ENCODE measurements around the gene PTPRD. TPM values are rescaled to one million over a fixed set of nuclear protein-coding genes. Genes with fewer than 3 reads are reported as not detected.

The PTPRD gene
- total and polyA plus RNA-seq, 9 of the 15 experiments (the other 6 are each of a cell fraction or from before 2014, with no cell fraction given) = 0.11 TPM; not detected in 8

DNA sequence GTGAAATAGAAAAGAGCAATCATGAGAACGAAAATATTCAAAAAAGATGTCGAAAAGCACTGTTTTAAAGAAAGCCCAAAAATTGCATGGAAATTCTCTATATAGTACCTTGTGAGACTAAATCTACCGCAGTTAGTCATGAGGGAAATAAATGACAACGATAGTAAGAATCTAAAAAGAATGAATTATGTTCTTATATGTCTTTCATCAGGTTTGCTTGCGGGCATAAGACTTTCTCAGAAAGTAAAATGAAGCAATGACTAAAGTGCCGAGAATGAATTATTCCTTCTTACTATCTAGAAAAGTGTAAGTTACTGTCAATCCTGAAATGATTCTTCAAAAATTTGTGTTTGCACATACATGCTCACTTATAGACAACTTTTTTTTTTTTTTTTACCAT lies 26.4 kb downstream of the PTPRD start:
- Histone ChIP-seq H3K27me3 (ENCODE audit: control insufficient read depth in 2 of 2, insufficient read depth in 2 of 2, low read length in 2 of 2) (no peaks in the 10 kb centered on the region), H3K4me3 (no peak overlapping the region), H4K20me1 (replicated peaks; ENCODE audit: control insufficient read depth, insufficient read depth, low read length) (no peaks in the 10 kb centered on the region), H3K79me2 (ENCODE audit: control insufficient read depth, insufficient read depth, low read length) (no peaks in the 10 kb centered on the region), H3K9me3 (replicated peaks; ENCODE audit: control insufficient read depth, insufficient read depth, low read depth, low read length) (no peaks in the 10 kb centered on the region), H3K9me1 (ENCODE audit: control insufficient read depth, insufficient read depth, low read length) (no peaks in the 10 kb centered on the region), H3K9ac (ENCODE audit: insufficient read depth in 1 of 2, low read depth in 2 of 2, low read length in 2 of 2) (no peak overlapping the region), H3K4me2 (ENCODE audit: insufficient read depth, low read length) (no peak overlapping the region), H3K27ac (ENCODE audit: extremely low read depth, low read depth, low read length) (no peak overlapping the region), H3K36me3 (ENCODE audit: control insufficient read depth, insufficient read depth, low read length) (no peaks in the 10 kb centered on the region), H3K4me1 (replicated peaks in 1 of 2; ENCODE audit: control insufficient read depth in 2 of 2, insufficient read depth in 2 of 2, low read length in 2 of 2) (no peaks in the 10 kb centered on the region), H2AFZ (ENCODE audit: low read depth, low read length) (no peak overlapping the region)
- ChIA-PET CTCF (ENCODE audit: low intra/inter-chr PET ratio) (no interaction called here), POLR2A (no interaction called here)
- ATAC-seq (no peak), DNase-seq (ENCODE audit: extremely low read depth in 1 of 4, low spot score in 3 of 4) (no peak), FAIRE-seq (no peak)
- in situ Hi-C loops (cut with MboI) = no loop called here
- BruUV-seq (replicated peaks) = no TSS peak
- intact Hi-C loops (cut with micrococcal nuclease) = no loop called here
- 1% methylated on average over 5 of the region's 6 CpGs for WGBS (ENCODE audit: insufficient coverage, low coverage, missing lambda C conversion rate)
- TF ChIP-seq, protein P1, sequence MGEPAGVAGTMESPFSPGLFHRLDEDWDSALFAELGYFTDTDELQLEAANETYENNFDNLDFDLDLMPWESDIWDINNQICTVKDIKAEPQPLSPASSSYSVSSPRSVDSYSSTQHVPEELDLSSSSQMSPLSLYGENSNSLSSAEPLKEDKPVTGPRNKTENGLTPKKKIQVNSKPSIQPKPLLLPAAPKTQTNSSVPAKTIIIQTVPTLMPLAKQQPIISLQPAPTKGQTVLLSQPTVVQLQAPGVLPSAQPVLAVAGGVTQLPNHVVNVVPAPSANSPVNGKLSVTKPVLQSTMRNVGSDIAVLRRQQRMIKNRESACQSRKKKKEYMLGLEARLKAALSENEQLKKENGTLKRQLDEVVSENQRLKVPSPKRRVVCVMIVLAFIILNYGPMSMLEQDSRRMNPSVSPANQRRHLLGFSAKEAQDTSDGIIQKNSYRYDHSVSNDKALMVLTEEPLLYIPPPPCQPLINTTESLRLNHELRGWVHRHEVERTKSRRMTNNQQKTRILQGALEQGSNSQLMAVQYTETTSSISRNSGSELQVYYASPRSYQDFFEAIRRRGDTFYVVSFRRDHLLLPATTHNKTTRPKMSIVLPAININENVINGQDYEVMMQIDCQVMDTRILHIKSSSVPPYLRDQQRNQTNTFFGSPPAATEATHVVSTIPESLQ (CRISPR knock-in tag; IDR thresholded peaks at IDR 0.05) = no peak
- TF ChIP-seq ZNF232 (CRISPR knock-in tag; IDR thresholded peaks at IDR 0.05) (no peak), EZH2 (IDR thresholded peaks at IDR 0.05; ENCODE audit: borderline replicate concordance, low read depth, low read length) (no peak), IRF2 (CRISPR knock-in tag; IDR thresholded peaks at IDR 0.05) (no peak), PURB (CRISPR knock-in tag; IDR thresholded peaks at IDR 0.05; ENCODE audit: low read depth) (no peak), MTA3 (IDR thresholded peaks at IDR 0.05; ENCODE audit: borderline replicate concordance) (no peak), NRF1 (conservative IDR thresholded peaks at IDR 0.05 in 1 of 2, IDR thresholded peaks at IDR 0.05 in 1 of 2) (no peak), POLR2AphosphoS2 (IDR thresholded peaks at IDR 0.05; ENCODE audit: low read length) (no peak), MBD2 (IDR thresholded peaks at IDR 0.05; ENCODE audit: borderline replicate concordance, low read depth) (no peak), MTA2 (IDR thresholded peaks at IDR 0.05; ENCODE audit: low read depth) (no peak), MYBL2 (IDR thresholded peaks at IDR 0.05; ENCODE audit: low read depth) (no peak), MYBL2 (CRISPR knock-in tag; IDR thresholded peaks at IDR 0.05; ENCODE audit: borderline replicate concordance) (no peak)
- TF ChIP-seq, protein P2, sequence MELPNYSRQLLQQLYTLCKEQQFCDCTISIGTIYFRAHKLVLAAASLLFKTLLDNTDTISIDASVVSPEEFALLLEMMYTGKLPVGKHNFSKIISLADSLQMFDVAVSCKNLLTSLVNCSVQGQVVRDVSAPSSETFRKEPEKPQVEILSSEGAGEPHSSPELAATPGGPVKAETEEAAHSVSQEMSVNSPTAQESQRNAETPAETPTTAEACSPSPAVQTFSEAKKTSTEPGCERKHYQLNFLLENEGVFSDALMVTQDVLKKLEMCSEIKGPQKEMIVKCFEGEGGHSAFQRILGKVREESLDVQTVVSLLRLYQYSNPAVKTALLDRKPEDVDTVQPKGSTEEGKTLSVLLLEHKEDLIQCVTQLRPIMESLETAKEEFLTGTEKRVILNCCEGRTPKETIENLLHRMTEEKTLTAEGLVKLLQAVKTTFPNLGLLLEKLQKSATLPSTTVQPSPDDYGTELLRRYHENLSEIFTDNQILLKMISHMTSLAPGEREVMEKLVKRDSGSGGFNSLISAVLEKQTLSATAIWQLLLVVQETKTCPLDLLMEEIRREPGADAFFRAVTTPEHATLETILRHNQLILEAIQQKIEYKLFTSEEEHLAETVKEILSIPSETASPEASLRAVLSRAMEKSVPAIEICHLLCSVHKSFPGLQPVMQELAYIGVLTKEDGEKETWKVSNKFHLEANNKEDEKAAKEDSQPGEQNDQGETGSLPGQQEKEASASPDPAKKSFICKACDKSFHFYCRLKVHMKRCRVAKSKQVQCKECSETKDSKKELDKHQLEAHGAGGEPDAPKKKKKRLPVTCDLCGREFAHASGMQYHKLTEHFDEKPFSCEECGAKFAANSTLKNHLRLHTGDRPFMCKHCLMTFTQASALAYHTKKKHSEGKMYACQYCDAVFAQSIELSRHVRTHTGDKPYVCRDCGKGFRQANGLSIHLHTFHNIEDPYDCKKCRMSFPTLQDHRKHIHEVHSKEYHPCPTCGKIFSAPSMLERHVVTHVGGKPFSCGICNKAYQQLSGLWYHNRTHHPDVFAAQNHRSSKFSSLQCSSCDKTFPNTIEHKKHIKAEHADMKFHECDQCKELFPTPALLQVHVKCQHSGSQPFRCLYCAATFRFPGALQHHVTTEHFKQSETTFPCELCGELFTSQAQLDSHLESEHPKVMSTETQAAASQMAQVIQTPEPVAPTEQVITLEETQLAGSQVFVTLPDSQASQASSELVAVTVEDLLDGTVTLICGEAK (IDR thresholded peaks at IDR 0.05) = no peak
- TF ChIP-seq, protein P2 (CRISPR knock-in tag; IDR thresholded peaks at IDR 0.05) = no peak
